Keratinocyte (primary cell): ENCODE results near the gene HNF1B. TPM values are rescaled to one million over a fixed set of nuclear protein-coding genes. Genes with fewer than 3 reads are reported as not detected.

Experiments used
- DNase-seq: peaks from one replicate; pipeline ENCODE4 v3.0.0-alpha.2; 2011; ENCODE audit warnings: low read depth, missing footprints, low spot score
- FAIRE-seq: peaks from 2 replicates; lab custom pipeline; 2011; peaks lifted over from hg19 to GRCh38; lab: Jason Lieb, UNC
- H2AFZ ChIP-seq: 2 replicates; pipeline ENCODE4 v1.6.0; 2012; ENCODE audit warnings: low read length, control low read depth, inconsistent platforms; ENCODE audit not compliant: control insufficient read depth
- H3K27ac ChIP-seq: 2 replicates; pipeline ENCODE4 v1.5.1; 2011; ENCODE audit warnings: low read length; ENCODE audit not compliant: control insufficient read depth, insufficient read depth
- H3K27me3 ChIP-seq: 3 replicates; pipeline ENCODE4 v1.6.0; 2011; ENCODE audit warnings: low read length; ENCODE audit not compliant: control insufficient read depth, insufficient read depth; ENCODE audit errors: extremely low read depth
- H3K36me3 ChIP-seq, 2 experiments: 2 replicates in 1 of 2; 3 replicates in 1 of 2; pipeline ENCODE4 v1.5.1; 2011; ENCODE audit warnings: low read length in 2 of 2, mild to moderate bottlenecking in 1 of 2; ENCODE audit not compliant: control insufficient read depth in 2 of 2, insufficient read depth in 2 of 2; ENCODE audit errors: extremely low read depth in 1 of 2
- H3K4me1 ChIP-seq: 3 replicates; pipeline ENCODE4 v1.5.1; 2011; ENCODE audit warnings: low read length; ENCODE audit not compliant: control insufficient read depth, insufficient read depth; ENCODE audit errors: extremely low read depth
- H3K4me2 ChIP-seq: 3 replicates; pipeline ENCODE4 v1.6.0; 2011; ENCODE audit warnings: low read depth, low read length; ENCODE audit not compliant: control insufficient read depth, insufficient read depth; ENCODE audit errors: extremely low read depth
- H3K4me3 ChIP-seq, 3 experiments: fragments of 200-600 bp in 1 of 3; sonication (generic) in 1 of 3; 2 replicates in 2 of 3; 3 replicates in 1 of 3; pipeline ENCODE4 v1.5.1; 2011 to 2016; ENCODE audit warnings: low read length in 3 of 3, mild to moderate bottlenecking in 3 of 3, control low read depth in 2 of 3, inconsistent platforms in 1 of 3, low read depth in 1 of 3, mixed read lengths in 1 of 3, mixed run types in 1 of 3, moderate library complexity in 1 of 3; ENCODE audit not compliant: control insufficient read depth in 2 of 3, insufficient read depth in 2 of 3; ENCODE audit errors: extremely low read depth in 1 of 3
- H3K79me2 ChIP-seq: 2 replicates; pipeline ENCODE4 v1.6.0; 2012; ENCODE audit warnings: low read length; ENCODE audit not compliant: control insufficient read depth, insufficient read depth
- H3K9ac ChIP-seq: 3 replicates; pipeline ENCODE4 v1.6.0; 2011; ENCODE audit warnings: low read length; ENCODE audit not compliant: control insufficient read depth, insufficient read depth; ENCODE audit errors: extremely low read depth
- H3K9me1 ChIP-seq: 3 replicates; pipeline ENCODE4 v1.6.0; 2011; ENCODE audit warnings: low read length; ENCODE audit not compliant: control insufficient read depth, insufficient read depth; ENCODE audit errors: extremely low read depth
- H3K9me3 ChIP-seq: 2 replicates; pipeline ENCODE4 v1.5.1; 2012; ENCODE audit warnings: low read depth, low read length; ENCODE audit not compliant: control insufficient read depth
- H4K20me1 ChIP-seq: 3 replicates; pipeline ENCODE4 v1.6.0; 2011; ENCODE audit warnings: low read length; ENCODE audit not compliant: control insufficient read depth, insufficient read depth; ENCODE audit errors: extremely low read depth
- EZH2 ChIP-seq: IDR thresholded peaks from one replicate; pipeline ENCODE4 v1.6.1; 2012; ENCODE audit warnings: inconsistent platforms, mild to moderate bottlenecking, low read length, moderate library complexity
- dilution Hi-C: fragments of 300-500 bp; cut with MboI; formaldehyde crosslinking; loops from one replicate; pipeline ENCODE4 v1.7.0; 2020; ENCODE audit warnings: low sequenced_read_pairs; ENCODE audit not compliant: extremely low pct_ligation_motif_present
- polyA plus RNA-seq, 5 experiments: library from polyadenylated mRNA; depleted of rRNA in 3 of 5; stranded (reverse) in 3 of 5; stranded (forward) in 1 of 5; unstranded in 1 of 5; fragments of >200 nt; gene quantifications; 1 replicate in 1 of 5; 2 replicates in 3 of 5; 3 replicates in 1 of 5; pipeline versions ENCODE4 v1.2.1 to v1.2.3, GENCODE V29; 2011 to 2012; ENCODE audit warnings: missing spikeins in 2 of 5, low read depth in 1 of 5, low replicate concordance in 1 of 5
- TF ChIP-seq, protein P1 (sequence below), 3 experiments: IDR thresholded peaks in 1 of 3; conservative IDR thresholded peaks in 1 of 3; optimal IDR thresholded peaks in 1 of 3; 2 replicates in 2 of 3; 3 replicates in 1 of 3; pipeline versions ENCODE3 to v1.5.1; 2011; ENCODE audit warnings: low read length in 3 of 3, mild to moderate bottlenecking in 3 of 3, moderate library complexity in 2 of 3, control low read depth in 1 of 3, inconsistent platforms in 1 of 3; ENCODE audit not compliant: insufficient read depth in 2 of 3; ENCODE audit errors: extremely low read depth in 1 of 3

Gene HNF1B
- polyA plus RNA-seq, 1 donor (not counting 4 experiments of a cell fraction or from before 2014, with no cell fraction given): not detected

DNA sequence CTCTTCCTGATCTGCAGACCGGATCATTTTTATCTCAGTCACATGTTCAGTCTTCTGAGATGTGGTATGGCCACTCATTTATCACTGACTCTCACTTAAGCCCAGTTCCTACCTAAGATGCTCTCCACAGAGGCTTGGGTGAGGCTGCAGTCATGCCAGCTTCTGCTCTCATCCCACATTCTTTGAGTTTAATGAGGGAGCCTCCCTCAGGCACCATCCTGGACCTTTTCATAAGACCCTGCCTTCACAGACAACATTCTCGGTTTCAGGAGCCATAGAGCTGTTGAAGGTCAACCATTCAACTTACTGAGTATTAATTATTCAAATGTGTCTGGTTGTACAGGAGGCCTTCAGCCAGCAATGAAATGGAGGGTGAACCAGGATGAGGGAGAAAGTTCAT, 23.6 kb upstream of the HNF1B start:
- peaks cover 10% of the 10 kb centered on the region for H3K27me3 ChIP-seq
- H3K4me2 ChIP-seq: no peak overlapping the region
- no peaks in the 10 kb centered on the region for H3K4me1 ChIP-seq
- no peaks in the 10 kb centered on the region for H3K36me3 ChIP-seq
- no peaks in the 10 kb centered on the region for H3K9me1 ChIP-seq
- dilution Hi-C loops: no loop called here
- H3K9me3 ChIP-seq: no peaks in the 10 kb centered on the region
- TF ChIP-seq EZH2: no peak
- TF ChIP-seq, protein P1, sequence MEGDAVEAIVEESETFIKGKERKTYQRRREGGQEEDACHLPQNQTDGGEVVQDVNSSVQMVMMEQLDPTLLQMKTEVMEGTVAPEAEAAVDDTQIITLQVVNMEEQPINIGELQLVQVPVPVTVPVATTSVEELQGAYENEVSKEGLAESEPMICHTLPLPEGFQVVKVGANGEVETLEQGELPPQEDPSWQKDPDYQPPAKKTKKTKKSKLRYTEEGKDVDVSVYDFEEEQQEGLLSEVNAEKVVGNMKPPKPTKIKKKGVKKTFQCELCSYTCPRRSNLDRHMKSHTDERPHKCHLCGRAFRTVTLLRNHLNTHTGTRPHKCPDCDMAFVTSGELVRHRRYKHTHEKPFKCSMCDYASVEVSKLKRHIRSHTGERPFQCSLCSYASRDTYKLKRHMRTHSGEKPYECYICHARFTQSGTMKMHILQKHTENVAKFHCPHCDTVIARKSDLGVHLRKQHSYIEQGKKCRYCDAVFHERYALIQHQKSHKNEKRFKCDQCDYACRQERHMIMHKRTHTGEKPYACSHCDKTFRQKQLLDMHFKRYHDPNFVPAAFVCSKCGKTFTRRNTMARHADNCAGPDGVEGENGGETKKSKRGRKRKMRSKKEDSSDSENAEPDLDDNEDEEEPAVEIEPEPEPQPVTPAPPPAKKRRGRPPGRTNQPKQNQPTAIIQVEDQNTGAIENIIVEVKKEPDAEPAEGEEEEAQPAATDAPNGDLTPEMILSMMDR (optimal IDR thresholded peaks at IDR 0.05 in 1 of 3, IDR thresholded peaks at IDR 0.05 in 1 of 3, conservative IDR thresholded peaks at IDR 0.05 in 1 of 3; ENCODE audit: extremely low read depth in 1 of 3, insufficient read depth in 2 of 3, low read length in 3 of 3): no peak
- H4K20me1 ChIP-seq: no peaks in the 10 kb centered on the region
- FAIRE-seq (no peak), DNase-seq (no peak)
- no peaks in the 10 kb centered on the region for H3K79me2 ChIP-seq
- H3K9ac ChIP-seq: no peak overlapping the region
- H2AFZ ChIP-seq: no peak overlapping the region
- no peak overlapping the region for H3K27ac ChIP-seq
- no peak overlapping the region for H3K4me3 ChIP-seq

DNA sequence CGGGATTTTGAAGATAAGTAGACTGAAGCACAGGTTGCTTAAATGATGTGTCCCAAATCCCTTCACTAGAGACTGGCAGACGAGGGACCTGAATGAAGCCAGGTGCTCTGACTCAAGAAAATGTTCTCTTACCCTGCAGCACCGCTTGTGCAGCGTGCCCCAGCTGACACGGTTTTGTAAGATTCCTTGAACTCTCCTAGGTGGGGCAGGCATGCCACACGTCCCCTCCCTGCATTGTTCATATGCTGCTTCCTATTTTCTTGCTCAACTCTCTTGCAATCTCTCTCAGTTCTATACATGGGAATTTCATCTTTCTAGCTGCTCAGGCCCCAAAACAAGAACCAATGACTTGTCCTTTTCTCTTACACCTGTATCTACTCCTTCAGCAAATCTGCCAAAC, 22.1 kb upstream of the HNF1B start:
- H3K4me2 ChIP-seq: no peak overlapping the region
- H3K79me2 ChIP-seq: no peaks in the 10 kb centered on the region
- H3K4me1 ChIP-seq: no peaks in the 10 kb centered on the region
- TF ChIP-seq EZH2: no peak
- TF ChIP-seq, protein P1 (optimal IDR thresholded peaks at IDR 0.05 in 1 of 3, IDR thresholded peaks at IDR 0.05 in 1 of 3, conservative IDR thresholded peaks at IDR 0.05 in 1 of 3; ENCODE audit: extremely low read depth in 1 of 3, insufficient read depth in 2 of 3, low read length in 3 of 3): no peak
- dilution Hi-C loops: no loop called here
- FAIRE-seq: no peak
- H3K4me3 ChIP-seq: no peak overlapping the region
- no peaks in the 10 kb centered on the region for H3K36me3 ChIP-seq
- no peak overlapping the region for H3K27ac ChIP-seq
- no peaks in the 10 kb centered on the region for H3K9me3 ChIP-seq
- H2AFZ ChIP-seq: no peak overlapping the region
- no peaks in the 10 kb centered on the region for H4K20me1 ChIP-seq
- DNase-seq: no peak
- H3K9ac ChIP-seq: no peak overlapping the region
- peaks cover 14% of the 10 kb centered on the region for H3K27me3 ChIP-seq
- no peaks in the 10 kb centered on the region for H3K9me1 ChIP-seq
